ENCODE results near the gene HNF1A. TPM values are rescaled to one million over a fixed set of nuclear protein-coding genes. Genes with fewer than 3 reads are reported as not detected.

The HNF1A gene
- total RNA-seq, 1 experiment from 2014 or later = not detected

DNA sequence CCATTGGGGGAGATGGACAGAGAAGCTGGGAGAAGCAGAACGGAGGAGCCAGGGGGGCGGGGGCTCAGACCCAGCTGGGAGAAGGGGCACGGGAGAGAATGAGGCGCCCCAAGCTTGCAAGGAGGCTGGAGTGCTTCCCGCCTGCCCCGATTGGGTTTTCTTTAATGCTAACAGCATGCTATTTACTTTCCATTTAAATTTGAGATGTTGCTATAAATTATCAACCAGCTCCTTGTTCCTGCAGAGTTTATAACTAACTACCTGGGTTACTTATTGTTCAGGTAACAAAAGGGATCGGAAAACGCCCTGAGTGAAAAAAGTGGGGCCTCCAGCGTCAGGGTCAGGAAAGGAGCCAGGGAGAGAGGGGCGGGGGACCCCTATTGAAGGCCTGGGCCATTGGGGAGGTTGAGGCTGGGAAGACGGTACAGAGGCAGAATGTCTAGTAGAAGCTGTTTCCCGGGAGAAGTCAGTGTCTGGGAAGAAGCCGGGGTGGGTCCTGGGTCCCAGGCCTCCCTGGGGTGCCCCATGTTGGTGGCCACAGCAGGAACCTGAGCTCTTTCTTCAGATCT, 2.5 kb downstream of the HNF1A start:
- no peaks in the 10 kb centered on the region for H3K36me3 ChIP-seq (ENCODE audit: control insufficient read depth in 1 of 2, insufficient read depth in 2 of 2, low read length in 2 of 2)
- H3K9ac ChIP-seq (ENCODE audit: low read length) = no peak overlapping the region
- ATAC-seq = no peak
- TF ChIP-seq JUND (IDR thresholded peaks at IDR 0.05) = no peak
- TF ChIP-seq, protein P1, sequence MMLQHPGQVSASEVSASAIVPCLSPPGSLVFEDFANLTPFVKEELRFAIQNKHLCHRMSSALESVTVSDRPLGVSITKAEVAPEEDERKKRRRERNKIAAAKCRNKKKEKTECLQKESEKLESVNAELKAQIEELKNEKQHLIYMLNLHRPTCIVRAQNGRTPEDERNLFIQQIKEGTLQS (IDR thresholded peaks at IDR 0.05) = no peak
- TF ChIP-seq, protein P2, sequence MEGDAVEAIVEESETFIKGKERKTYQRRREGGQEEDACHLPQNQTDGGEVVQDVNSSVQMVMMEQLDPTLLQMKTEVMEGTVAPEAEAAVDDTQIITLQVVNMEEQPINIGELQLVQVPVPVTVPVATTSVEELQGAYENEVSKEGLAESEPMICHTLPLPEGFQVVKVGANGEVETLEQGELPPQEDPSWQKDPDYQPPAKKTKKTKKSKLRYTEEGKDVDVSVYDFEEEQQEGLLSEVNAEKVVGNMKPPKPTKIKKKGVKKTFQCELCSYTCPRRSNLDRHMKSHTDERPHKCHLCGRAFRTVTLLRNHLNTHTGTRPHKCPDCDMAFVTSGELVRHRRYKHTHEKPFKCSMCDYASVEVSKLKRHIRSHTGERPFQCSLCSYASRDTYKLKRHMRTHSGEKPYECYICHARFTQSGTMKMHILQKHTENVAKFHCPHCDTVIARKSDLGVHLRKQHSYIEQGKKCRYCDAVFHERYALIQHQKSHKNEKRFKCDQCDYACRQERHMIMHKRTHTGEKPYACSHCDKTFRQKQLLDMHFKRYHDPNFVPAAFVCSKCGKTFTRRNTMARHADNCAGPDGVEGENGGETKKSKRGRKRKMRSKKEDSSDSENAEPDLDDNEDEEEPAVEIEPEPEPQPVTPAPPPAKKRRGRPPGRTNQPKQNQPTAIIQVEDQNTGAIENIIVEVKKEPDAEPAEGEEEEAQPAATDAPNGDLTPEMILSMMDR (IDR thresholded peaks at IDR 0.05 in 2 of 3, conservative IDR thresholded peaks at IDR 0.05 in 1 of 3; ENCODE audit: borderline replicate concordance in 1 of 3, insufficient read depth in 1 of 3, low read depth in 2 of 3, low read length in 2 of 3) = no peak
- TF ChIP-seq, protein P3, sequence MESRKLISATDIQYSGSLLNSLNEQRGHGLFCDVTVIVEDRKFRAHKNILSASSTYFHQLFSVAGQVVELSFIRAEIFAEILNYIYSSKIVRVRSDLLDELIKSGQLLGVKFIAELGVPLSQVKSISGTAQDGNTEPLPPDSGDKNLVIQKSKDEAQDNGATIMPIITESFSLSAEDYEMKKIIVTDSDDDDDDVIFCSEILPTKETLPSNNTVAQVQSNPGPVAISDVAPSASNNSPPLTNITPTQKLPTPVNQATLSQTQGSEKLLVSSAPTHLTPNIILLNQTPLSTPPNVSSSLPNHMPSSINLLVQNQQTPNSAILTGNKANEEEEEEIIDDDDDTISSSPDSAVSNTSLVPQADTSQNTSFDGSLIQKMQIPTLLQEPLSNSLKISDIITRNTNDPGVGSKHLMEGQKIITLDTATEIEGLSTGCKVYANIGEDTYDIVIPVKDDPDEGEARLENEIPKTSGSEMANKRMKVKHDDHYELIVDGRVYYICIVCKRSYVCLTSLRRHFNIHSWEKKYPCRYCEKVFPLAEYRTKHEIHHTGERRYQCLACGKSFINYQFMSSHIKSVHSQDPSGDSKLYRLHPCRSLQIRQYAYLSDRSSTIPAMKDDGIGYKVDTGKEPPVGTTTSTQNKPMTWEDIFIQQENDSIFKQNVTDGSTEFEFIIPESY (IDR thresholded peaks at IDR 0.05; ENCODE audit: extremely low read depth, insufficient replicate concordance, low read length) = no peak
- no peak for TF ChIP-seq CBX3 (IDR thresholded peaks at IDR 0.05; ENCODE audit: low read depth)
- TF ChIP-seq SRF (IDR thresholded peaks at IDR 0.05; ENCODE audit: low read depth) = no peak
- TF ChIP-seq, protein P4, sequence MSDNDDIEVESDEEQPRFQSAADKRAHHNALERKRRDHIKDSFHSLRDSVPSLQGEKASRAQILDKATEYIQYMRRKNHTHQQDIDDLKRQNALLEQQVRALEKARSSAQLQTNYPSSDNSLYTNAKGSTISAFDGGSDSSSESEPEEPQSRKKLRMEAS (IDR thresholded peaks at IDR 0.05) = no peak
- no peak for TF ChIP-seq ZNF274 (IDR thresholded peaks at IDR 0.05; ENCODE audit: low read depth, low read length)
- TF ChIP-seq ELF1 (IDR thresholded peaks at IDR 0.05; ENCODE audit: borderline replicate concordance, low read depth) = no peak
- TF ChIP-seq EZH2 (IDR thresholded peaks at IDR 0.05) = no peak
- TF ChIP-seq, protein P5, sequence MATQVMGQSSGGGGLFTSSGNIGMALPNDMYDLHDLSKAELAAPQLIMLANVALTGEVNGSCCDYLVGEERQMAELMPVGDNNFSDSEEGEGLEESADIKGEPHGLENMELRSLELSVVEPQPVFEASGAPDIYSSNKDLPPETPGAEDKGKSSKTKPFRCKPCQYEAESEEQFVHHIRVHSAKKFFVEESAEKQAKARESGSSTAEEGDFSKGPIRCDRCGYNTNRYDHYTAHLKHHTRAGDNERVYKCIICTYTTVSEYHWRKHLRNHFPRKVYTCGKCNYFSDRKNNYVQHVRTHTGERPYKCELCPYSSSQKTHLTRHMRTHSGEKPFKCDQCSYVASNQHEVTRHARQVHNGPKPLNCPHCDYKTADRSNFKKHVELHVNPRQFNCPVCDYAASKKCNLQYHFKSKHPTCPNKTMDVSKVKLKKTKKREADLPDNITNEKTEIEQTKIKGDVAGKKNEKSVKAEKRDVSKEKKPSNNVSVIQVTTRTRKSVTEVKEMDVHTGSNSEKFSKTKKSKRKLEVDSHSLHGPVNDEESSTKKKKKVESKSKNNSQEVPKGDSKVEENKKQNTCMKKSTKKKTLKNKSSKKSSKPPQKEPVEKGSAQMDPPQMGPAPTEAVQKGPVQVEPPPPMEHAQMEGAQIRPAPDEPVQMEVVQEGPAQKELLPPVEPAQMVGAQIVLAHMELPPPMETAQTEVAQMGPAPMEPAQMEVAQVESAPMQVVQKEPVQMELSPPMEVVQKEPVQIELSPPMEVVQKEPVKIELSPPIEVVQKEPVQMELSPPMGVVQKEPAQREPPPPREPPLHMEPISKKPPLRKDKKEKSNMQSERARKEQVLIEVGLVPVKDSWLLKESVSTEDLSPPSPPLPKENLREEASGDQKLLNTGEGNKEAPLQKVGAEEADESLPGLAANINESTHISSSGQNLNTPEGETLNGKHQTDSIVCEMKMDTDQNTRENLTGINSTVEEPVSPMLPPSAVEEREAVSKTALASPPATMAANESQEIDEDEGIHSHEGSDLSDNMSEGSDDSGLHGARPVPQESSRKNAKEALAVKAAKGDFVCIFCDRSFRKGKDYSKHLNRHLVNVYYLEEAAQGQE (IDR thresholded peaks at IDR 0.05; ENCODE audit: low read depth) = no peak
- no peak for TF ChIP-seq YY1 (IDR thresholded peaks at IDR 0.05; ENCODE audit: extremely low read depth, insufficient replicate concordance, low read depth, low read length)
- no peak overlapping the region for H3K4me2 ChIP-seq (ENCODE audit: low read length)
- POLR2A ChIA-PET = no interaction called here
- peaks cover 0 to 6% of the 10 kb centered on the region in 2 experiments; a peak in 2 of 4 replicates for H3K4me1 ChIP-seq (ENCODE audit: control insufficient read depth in 1 of 2, insufficient read depth in 2 of 2, low read length in 2 of 2)
- H3K4me3 ChIP-seq (replicated peaks in 1 of 2; ENCODE audit: low read depth in 1 of 2, low read length in 2 of 2) = no peak overlapping the region
- no peaks in the 10 kb centered on the region for H4K20me1 ChIP-seq (ENCODE audit: insufficient read depth)
- intact Hi-C loops (cut with micrococcal nuclease) = no loop called here
- no peak overlapping the region for H2AFZ ChIP-seq (ENCODE audit: low read depth, low read length, poor library complexity, severe bottlenecking)
- no peaks in the 10 kb centered on the region for H3K79me2 ChIP-seq (ENCODE audit: insufficient read depth, low read length)
- no peak overlapping the region for H3K27ac ChIP-seq (ENCODE audit: low read depth, low read length)
- no peaks in the 10 kb centered on the region for H3K9me2 ChIP-seq (ENCODE audit: insufficient read depth)
- RAD21 ChIA-PET (ENCODE audit: low non-redundant PET in 1 of 2, low total read pairs in 2 of 2, uncharacterized antibody in 2 of 2, unreplicated experiment in 2 of 2) = interaction anchor here in 1 of 2 experiments (1.2 kb wide), 1 partner anchor 9 kb away, joined by 3 read pairs; no protein-coding TSS in a partner anchor
- CTCF ChIA-PET = interaction anchor here (1.0 kb wide), 1 partner anchor 9 kb away, joined by 3 read pairs; no protein-coding TSS in a partner anchor
- no TSS peak for BruUV-seq (replicated peaks)
- DNase-seq (ENCODE audit: low read depth, low spot score) = no peak
- no peaks in the 10 kb centered on the region for H3K27me3 ChIP-seq (ENCODE audit: insufficient read depth, low read length)
- H3K9me3 ChIP-seq (ENCODE audit: control insufficient read depth in 1 of 2, insufficient read depth in 1 of 2, low read depth in 1 of 2, low read length in 2 of 2) = no peaks in the 10 kb centered on the region
